Measurements from ENCODE around the gene PCNX4.
A peak's percentile ranks its signal among the peaks of the same experiment; 100 is the strongest.

PCNX4 gene

DNA sequence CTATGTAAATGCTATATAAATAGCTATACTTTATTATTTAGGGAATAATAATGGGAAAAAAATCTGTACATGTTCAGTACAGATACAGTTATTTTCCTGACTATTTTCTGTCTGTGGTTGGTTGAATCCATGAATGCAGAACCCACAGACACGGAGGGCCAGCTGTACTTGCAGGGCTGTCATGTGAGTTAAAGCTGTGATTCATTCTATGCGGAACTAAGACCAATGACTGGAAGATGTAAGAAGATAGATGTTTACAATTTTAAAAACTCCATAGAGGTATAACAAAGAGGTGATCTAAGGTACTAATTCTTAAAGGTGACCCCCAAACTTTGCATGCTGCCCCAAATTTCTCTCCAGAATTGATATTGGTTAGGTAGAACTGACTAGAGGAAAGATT lies 14.6 kb downstream of the PCNX4 start:
- DNase-seq = no peak

DNA sequence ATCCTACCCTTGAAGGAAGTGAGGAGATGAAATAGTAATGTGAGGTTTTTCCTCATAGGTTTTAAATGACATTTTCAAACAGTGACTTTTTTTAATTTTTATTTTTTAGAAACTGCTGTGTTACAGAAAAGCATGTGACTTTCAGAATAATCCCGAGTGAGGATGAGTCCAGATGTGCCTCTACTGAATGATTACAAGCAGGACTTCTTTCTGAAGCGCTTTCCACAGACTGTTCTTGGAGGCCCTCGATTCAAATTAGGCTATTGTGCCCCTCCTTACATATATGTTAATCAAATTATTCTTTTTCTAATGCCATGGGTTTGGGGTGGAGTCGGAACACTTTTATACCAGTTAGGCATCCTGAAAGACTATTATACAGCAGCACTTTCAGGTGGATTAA lies 15.8 kb downstream of the PCNX4 start:
- DNase-seq = no peak

DNA sequence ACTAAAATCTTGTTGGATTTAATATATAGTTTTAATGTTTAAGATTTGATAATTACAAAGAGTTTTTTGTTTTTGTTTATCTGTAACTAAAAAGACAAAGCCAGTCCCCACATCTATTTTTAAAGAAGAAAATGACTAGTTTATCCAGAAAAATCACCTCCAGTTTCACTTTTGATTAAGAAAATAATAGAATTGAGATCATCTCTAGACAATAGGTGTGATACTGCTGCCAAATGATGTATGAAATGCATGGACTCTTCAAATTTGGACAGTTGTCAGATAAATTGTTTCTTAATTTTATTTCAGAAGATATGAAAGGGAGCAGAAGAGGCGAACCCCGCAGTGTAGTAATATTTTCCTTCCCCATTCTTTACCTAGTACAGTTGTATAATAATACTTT lies 20.0 kb downstream of the PCNX4 start:
- no peak for DNase-seq

DNA sequence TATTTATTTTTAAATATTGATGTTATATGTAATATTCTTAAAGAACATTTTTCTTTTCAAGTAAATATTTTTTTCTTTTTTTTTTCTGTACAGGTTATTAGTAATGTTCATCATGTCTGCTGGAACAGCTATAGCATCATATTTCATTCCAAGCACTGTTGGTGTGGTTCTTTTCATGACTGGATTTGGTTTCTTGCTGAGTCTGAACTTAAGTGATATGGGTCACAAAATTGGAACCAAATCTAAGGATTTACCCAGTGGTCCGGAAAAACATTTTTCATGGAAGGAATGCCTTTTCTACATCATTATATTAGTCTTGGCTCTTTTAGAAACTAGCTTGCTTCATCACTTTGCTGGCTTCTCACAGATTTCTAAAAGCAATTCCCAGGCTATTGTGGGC lies 23.2 kb downstream of the PCNX4 start:
- DNase-seq = no peak

DNA sequence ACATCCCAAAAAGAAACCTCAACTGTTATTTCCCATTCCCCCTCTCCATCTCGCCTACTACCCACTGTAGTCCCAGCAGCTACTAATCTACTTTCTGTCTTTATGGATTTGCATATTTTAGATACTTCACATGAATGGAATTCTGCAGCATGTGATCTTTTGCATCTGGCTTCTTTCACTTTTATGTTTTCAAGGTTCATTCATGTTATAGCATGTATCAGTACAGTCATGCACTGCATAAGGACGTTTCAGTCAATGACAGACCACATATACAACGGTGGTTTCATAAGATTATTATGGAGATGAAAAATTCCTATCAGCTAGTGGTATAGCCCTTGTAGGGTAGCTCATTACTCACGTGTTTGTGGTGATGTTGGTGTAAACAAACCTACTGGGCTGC lies 24.5 kb downstream of the PCNX4 start:
- DNase-seq = no peak

DNA sequence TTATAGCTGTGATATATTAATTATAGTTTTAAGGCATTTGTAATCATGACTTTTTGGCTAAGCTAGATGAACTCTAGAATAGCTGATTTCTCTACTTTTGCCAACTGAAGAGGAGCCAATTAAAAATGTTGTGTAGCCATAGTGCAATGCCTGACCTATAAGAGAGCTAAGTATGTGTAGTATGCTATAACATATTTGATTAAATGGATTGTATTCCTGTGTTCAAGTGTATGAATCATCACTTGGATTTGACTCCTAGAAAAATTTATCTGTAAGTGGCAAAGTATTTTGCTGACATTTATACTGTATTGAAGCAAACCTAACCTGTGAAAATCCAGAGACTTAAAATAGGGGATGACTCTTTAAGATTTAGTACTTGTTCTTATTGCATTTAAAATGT lies 34.2 kb downstream of the PCNX4 start:
- no peak for DNase-seq

DNA sequence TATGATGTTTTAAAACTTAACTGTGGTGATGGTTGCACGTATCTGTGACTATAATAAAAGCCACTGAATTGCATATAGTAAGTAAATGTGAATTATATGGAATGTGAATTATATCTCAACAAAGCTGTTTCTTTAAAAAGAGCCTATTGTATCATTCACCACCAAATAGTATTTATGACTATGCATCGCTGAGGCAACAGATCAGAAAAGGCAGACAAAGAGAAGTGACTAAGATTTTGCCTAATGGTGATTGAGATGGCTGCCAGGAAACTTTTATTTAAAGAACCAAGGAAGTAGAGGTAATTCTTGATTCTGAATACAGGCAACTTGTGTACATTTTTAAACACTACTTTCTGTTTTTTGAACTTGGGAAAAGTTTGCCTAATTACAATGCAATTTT lies 41.8 kb downstream of the PCNX4 start:
- DNase-seq = no peak

DNA sequence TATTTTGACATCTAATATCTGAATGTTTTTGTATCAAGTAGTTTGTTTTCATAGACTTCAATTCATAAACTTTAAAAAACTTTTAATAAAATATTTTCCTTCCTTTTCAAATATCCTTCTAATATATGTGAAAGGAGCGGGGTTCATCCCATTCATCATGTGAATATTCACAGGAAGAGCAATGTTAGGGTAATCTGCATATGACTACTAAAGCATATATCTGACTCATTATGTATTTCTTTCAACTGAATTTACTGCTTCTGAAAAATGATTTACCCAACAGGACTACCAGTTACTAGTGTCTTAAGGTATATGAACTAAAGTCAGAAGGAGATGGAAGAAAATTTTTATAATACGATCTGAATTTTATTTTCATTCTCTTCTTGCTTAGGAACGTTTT lies 43.0 kb downstream of the PCNX4 start:
- no peak for DNase-seq

DNA sequence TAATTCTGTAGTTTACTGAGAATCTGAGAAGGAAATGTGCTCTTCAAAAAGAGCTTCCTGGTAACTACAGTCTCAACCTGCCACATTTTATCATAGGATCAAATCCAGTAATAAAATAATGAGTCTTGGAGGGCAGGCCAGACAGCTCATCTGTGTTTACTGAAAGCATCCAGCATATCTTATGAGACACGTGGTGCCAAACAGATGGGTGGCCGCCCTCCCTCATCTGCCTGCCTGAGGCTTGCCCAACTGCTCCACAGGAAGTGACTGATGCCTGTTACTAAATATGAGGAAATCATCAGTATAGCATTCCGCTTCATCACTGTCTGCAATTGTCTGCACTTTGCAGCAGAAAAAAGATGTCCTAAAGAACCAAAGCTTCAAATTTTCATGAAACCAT lies 60.0 kb downstream of the PCNX4 start:
- no peak for DNase-seq

DNA sequence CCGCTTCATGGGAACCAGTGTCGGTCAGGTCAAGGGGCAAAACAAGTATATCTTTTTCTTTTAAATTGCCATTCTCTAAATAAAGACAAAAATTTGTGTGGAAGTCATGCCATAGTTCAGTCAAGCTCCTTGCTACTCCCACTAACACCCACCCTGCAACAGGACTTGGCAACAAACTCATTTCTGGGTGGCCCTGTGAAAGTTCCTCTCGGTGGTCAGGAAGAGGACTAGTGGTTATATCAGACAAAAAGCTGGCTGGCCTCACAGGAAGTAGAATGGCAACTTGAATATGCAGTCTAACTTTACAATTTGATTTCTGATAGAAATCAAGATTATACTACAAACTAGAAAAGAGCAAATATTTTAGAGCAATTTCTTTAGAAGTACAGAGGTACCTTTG lies 62.3 kb downstream of the PCNX4 start:
- DNase-seq = no peak

DNA sequence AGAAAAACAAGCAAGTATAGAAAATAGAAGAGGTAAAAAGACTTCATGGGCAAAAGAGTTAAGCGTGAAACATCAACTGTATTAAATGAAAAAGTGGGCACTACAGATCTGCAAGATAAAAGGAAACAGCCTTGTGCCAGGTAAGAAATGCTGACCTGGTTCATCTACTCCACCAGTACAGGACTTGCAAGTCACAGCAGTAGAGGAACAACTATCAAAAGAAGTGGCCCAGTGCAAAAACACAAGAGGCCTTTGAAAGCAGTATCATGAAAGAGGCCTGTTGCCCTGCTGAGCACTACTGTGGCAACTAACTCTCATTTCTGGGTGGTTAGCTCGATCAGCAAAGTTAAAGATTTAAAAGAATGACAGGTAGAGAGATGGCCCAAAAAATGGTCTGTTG lies 62.9 kb downstream of the PCNX4 start:
- DNase-seq = no peak

DNA sequence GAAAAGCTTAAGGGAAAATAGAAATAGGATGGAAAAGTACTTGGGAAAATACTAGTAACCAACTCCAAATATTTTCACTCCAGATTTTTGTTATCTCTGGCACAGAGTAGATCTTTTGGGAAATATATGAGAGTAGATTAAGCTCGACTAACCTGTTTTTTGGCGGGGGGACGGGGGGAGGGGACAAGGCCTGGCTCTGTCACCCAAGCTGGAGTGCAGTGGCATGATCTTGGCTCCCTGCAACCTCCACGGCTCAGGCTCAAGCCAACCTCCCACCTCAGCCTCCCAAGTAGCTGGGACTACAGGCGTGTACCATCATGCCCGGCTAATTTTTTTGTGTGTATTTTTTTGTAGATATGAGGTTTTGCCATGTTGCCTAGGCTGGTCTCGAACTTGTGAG lies 68.7 kb downstream of the PCNX4 start:
- DNase-seq = no peak

DNA sequence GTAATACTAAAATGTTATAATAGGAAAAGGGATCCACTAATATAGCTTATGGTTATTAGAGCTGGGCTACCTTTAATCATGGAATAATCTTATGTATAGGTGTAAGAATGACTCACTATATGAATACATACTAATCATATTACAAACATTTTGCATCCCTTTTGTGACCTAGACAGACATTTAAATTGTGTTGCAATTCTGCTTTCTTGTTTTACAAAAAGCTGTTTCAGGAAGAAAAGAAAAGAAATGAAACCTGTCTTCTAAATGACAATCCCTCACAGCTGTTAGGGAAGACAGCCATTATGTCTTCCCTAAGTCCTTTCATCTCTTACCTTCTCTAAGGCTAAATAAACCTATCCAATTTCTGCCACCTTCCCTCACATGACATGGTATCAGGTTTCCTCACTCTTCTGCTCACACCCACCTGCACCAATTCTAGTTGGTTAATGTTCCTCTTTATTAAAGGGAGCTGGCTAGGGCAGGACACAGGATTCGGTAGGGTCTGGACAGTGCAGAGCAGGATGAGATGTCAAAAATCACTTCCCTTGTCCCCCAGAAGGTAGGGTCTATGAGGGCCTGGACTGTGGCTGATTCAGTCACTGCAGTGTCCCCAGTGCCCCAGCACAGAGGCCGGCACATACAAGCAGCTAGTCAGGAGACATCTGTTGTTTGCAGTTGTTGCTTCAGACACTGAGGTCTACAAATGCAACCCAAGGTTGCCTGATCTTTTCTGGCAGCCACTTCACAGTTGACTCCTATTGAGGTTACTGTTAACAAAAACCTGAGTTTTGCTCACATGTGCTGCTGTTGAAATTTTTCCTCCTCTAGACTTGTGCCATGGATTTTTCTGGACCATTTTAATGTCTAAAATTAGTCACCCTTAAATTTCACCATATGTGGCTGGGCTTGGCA lies 69.7 kb downstream of the PCNX4 start:
- DNase-seq = peak; percentile 68

DNA sequence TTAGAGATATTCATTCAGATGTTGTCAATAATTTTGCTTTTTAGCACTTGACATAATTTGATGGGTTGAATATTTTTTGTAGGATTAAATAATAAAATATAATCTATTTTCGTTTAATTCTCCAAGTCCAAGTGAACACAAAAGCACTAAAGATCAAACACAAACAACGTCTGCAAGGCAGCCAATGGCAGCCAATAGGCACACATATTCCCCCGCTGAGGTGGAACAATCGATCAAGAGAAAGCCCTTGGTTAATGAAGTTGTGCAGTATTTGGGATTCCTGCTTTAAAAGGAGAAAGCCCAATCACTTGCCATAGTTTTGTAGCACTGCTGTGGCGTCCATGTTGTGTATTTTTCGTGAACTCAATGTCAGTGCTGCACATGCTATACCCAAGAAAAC lies 72.0 kb downstream of the PCNX4 start:
- DNase-seq = peak; percentile 62

DNA sequence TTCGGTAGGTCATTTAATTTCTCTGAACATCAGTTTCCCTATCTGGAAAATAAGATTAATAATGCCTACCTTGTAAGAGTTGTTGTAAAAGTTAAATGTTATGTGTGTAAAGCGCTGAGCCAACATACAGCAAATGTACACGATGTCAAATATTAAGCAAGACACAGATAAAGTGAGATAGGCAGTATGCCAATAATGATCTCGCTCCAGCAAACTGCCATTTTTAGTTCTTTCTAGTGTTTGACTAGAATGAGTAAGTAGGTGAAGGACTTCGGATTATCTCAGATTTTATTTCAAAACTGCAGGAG lies 72.6 kb downstream of the PCNX4 start:
- DNase-seq = no peak

DNA sequence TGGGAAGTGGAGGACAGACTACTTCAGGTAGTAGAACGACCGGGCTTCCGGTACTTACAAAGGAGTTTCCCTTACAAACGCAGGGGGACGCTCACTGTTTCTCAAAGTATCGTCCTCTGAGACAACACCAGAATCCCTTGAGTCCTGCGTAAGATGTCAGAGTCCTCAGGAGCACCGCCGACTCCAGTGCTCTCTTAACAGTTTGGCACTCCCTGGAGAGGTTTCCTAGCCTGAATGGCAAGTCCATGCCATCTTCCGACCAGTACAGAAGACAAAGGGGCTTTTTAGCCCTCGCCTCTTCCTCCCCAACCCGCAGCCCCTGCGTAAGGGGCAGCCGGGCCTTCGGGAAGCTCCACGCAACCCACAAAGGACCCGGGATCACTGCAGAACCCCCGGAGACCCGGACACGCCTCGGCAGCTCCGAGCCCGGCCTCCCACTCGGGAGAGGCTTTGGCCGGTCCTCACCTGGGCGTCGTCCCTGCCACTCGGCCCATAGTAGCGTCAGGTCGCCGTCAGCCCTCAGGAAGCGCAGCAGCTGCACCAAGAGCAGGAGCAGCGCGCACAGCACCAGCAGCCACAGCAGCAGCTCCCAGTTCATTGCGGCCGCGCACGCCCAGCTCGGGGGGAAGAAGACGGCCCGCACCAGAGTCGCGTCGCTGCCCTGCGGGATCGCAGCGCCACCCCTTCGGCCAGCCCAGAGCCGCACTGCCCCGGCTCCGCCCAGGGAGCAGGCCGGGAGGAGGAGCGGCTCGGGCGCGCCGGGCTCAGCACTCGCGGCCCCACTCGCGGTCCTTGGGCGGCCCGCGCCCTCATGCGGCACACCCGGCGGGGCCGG lies 73.2 kb downstream of the PCNX4 start, which contains the start of gene DHRS7:
DHRS7 (minus strand) TSS at position 687 of the 835 bp plus-strand sequence; CDS start at position 598, 89 bp downstream.
- DNase-seq = peak; percentile 45

DNA sequence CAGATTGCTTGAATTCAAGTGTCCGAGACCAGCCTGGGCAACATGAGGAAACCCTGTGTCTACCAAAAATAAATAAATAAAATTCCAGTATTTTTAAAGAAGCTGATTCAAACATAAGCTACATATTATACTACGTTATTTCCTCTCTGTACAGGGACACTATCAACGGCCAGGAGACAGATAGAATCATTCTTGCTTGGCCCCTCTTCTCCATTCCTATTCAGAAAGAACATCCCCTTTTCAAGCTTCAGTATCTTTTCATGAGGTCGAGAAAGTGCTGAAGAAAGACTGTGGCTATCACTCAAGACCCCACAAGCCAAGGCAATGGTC lies 73.8 kb downstream of the PCNX4 start:
- DNase-seq = no peak

DNA sequence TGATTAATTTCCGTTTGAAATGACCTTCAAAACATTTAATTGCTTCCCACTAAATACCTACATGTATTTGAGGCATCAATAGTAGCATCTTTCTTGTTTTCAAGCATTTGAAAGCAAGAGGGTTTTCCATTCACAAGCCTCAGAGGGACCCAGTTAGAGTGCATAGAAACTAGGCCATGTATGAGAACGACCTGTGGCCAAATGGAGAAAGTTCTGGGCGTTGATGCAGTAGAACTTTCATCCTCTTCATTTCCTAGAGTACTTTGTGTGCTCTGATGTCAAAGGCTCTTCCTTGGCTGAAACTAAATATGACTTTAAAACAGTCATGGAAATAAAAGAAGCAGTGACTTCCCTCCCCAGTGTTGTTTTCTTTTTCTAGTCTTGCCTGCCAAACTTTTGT lies 74.4 kb downstream of the PCNX4 start:
- DNase-seq = no peak

DNA sequence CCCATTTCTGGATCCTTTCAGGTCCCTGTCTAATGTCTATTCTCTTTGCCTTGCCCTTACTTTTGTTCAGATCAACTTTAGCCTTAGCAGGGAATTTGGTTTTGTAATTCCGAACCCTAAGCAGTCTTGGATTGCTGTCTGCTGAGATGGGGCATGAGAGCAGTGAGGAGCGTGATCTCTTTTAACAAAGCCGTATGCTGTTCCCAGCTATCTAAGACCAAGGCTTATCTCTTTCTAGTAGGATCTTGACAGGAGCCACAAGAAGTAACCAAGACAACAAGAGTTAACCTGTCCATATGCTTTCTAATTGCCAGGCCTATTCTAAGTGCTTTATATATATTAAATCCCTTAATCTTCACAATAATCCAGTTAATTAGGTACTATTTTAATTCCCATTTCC lies 78.0 kb downstream of the PCNX4 start:
- DNase-seq = no peak

DNA sequence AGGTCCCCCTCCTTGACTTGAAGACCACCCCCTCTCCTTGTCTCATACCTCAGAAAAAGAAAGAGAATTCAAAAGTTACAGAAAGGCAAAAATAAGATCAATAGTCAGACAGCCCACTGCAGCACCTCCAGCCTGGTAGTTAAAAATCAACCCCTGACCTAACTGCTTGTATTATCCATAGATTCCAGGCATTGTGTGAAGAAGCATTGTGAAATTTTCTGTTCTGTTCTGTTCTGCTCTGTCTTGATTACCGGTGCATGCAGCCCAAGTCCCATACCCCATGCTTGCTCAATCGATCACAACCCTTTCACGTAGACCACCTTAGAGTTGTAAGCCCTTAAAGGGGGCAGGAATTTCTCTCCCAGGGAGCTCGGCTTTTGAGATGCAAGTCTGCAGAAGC lies 79.2 kb downstream of the PCNX4 start:
- DNase-seq = no peak

DNA sequence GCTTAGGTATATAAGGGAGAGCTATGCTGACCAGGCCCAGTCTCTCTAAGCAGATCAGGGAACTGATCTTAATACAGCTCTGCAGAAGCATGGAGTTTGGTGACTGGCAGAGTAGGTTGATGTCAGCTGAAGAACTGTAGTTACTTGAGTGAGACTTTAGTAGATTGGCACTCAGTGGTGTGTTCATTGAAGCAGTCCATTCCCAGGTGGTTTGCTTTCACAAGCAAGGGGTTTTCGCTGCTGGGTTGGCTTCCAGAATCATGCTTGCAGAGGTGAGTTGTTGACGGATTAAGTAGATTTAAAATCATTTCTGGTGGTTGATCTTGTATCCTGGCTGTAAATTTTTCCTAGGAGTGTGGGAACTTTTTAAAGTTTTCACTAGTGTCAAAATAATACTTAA lies 80.0 kb downstream of the PCNX4 start:
- no peak for DNase-seq

DNA sequence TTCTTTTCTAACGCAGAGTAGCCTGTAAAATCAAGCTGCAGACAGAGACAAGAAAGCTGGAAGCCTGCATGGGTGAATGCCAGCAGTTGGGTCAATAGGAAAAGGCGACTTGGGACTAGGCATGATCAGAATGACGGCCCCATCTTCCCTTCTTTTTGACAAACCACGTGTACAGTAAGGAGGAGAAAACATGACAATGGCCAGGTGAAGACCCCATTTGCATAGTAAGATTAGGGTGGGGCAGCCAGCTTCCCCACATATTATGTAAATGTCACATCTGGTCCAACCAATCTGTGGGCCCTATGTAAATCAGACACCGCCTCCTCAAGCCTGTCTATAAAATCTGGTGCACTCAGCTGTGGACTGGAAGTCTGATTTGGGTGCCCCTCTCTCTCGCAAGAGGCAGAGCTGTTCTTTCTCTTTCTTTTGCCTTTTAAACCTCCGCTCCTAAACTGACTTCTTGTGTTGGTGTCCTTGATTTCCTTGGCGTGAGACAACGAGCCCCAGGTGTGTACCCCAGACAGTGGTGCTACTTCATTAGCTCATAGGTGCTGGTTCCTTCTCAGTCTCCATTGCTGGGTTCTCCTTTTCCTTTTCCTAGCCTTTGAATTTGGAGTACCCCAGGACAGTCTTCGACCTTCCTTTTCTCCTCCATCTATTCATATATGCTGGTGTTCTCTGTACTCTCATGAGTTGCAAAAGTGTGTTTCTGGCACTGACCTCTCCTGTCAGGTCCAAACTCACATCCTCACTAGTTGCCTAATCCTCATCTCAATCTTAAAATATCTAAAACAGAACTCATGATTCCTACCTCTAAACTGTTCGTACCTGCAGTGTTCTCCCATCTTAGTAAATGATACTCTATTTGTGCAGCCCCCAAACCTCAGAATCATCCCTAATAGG lies 82.9 kb downstream of the PCNX4 start:
- no peak for DNase-seq

DNA sequence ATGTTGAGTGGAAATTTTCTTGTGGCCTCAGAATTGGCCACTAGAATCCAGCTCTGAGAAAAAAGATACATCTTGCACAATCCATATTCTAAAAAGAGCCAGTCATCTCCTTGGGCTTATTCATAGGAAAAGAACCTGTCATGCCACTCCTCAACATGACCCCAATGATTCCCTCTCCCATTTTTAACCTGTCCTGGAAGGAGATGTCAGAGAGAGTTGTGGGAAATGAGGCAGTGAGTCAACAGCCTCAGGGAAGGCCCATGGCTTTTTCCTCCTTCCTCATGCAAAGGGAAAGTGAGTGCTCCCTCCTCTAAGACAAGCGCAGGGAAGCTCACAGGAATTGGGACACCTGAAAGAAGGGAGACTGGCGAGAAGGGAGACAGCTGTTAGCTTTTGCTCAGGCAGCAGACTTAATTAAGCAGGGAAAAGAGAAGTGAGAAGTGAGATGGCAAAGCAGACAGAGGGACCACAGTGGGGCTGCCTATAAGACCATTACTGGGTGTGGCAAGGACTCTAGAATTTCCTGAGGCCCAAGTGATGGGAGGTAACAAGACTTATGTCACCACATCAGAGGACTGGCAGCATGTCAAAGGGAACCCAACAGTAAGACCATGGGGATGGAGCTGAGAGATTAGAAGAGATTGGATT lies 83.7 kb downstream of the PCNX4 start:
- DNase-seq = no peak

All from NCI-H748 treated with DMSO at 0.1 percent for 48 hours (cell line).